DMS114 treated with DMSO at 0.1 percent for 48 hours (cell line): ENCODE measurements around the gene SYT2.
"Not testable (repeated sequence)": the region's sequence is repeated elsewhere in the genome, so short reads cannot be mapped to it uniquely, and the experiment has no call there.

Source experiments
- DNase-seq: peaks from one replicate; lab custom pipeline; 2025; ENCODE audit not compliant: unreplicated experiment; lab: John Stamatoyannopoulos, UW

Gene SYT2

DNA sequence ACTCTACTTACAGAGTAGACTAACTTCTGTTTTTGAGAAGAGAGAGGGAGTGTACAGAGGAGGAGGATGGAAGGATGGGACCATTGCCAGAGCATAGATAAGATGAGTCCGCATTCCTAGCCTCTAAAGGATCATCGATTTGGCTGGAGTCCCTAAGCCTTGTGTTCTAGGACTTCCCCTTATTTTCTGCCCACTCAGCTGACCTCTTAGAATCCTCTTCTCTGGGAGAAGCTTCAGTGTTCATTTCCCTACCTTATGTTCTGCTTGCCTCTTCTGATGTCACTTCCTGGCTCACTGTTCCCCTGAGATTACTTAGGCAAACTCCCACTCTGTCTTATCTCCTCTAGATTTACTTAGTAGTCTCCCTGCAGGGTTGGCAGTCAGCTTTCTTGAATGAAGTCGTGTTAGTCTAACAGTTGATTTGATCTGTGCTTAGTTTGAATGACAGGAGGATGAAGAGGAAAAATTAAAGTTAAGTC is 156.7 kb downstream of the SYT2 start:
- no peak for DNase-seq

DNA sequence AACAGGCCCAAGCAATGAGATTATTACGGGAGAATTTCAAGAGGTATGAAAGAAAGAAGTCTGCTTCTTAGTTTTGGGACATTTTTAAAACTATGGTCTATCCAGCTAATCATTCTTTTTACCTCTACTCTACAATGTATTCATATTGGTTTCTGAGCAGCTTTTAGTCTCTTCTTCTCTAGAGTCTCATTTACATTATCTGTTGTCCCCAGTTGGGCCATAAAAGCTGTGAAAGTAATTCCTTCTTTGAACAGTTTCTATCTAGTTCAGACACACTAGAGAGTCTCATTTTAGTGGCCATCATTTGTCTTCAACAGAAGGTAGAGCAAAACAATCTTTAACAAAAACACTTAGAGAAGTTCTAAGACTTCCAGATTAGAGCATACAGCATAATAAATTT is 157.2 kb downstream of the SYT2 start:
- DNase-seq: not testable (repeated sequence)

- DNase-seq: not testable (repeated sequence)
Measured at GRCh38 chr1:202552615-202553014, 157.6 kb downstream of the SYT2 start.

GRCh38 chr1:202551683-202552082 is 158.6 kb downstream of the SYT2 start:
- no peak for DNase-seq

DNA sequence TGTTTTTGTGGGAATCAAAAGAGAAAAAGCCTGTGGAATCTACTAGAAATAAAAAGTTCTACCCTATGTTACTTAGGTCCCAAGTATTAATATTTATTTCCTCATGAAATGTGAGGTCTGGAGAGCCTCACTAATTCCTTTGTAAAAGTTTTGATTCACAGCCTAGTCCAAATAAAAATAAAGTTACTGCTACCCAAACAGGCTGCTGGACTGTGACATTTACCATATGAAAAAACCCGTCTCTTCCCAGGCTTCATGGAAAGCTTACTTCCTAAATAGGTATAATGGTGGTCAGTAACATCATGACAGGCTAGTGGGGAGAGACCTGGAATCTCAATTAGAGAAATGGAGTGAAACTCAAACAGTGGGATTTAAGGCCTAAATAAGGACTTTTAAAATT is 160.2 kb downstream of the SYT2 start:
- DNase-seq: not testable (repeated sequence)

DNA sequence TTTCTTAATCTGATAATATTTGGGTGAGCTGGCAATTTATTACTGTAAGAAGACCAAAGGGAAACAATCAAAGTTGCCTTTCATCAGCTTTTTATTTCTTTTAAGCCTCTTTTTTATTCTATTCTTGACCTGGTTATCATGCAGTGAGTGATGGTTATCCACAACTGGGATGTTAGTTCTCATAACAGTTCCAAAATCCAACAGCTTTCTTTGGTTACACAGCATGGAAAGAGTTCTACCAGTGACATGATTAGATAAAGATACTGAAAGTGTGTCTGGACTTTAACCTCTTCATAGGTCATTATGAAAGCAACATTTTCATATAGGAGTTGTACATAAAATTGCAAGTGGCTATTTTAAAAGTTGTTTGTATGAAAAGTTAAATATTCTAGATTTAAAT is 163.0 kb downstream of the SYT2 start:
- DNase-seq: no peak

DNA sequence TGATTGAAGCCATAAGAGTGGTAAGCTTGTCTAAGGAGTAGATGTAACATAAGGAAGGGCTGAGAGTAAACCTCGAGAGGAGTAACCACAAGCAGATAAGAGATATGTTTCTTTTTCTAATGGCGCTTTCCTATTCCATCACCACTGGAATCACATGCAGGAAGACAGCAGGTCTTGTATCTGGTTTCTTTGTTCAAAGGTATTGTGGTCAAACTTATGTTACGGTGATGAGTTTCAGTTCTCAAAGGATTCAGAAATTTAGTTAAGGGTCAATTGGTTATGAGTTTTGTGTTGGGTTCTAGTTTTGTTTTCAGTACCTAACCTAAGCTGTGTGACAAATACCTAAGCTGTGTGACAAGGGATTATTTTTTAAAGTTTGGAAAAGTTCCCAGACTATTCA is 163.5 kb downstream of the SYT2 start:
- not testable (repeated sequence) for DNase-seq

GRCh38 chr1:202546377-202546776 is 163.9 kb downstream of the SYT2 start:
- DNase-seq: not testable (repeated sequence)

DNA sequence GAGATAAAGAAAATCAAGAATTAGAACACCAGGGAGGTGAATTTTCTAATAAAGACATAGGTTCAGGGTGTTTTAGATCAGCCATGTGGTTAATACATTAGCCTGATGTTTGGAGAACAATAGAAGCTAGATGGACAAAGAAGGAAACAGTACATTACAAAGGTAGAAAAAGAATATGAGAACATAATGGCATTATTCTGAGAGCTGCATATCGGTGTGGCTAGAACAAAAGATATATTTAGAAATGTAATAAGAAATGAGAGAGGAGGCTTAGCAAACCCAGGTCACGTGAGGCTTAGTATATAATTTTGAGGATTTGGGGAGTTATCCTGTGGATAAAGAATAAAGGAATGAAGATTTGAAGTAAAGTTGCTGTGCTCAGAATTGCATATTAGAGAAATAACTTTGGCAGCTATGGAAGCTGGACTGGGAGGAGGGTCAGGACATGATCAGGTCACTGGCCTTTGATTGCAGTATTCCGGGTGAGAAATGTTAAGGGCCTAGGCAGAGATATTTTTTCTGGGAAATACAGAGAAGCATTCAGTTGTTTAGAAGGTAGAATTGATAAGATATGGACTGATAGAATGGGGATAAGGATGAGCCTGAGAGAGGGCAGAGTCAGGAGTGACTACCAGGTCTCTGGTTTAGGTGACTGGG is 164.5 kb downstream of the SYT2 start:
- DNase-seq: not testable (repeated sequence)

- DNase-seq: not testable (repeated sequence)
Measured at GRCh38 chr1:202544766-202545449, 165.3 kb downstream of the SYT2 start.

GRCh38 chr1:202543537-202543936 is 166.7 kb downstream of the SYT2 start:
- DNase-seq: not testable (repeated sequence)

GRCh38 chr1:202542415-202542814 is 167.8 kb downstream of the SYT2 start:
- DNase-seq: not testable (repeated sequence)

- not testable (repeated sequence) for DNase-seq
Measured at GRCh38 chr1:202540858-202541257, 169.4 kb downstream of the SYT2 start.
